Left lobe of liver (tissue), 2 donors: Measurements from ENCODE around the gene SOHLH2. TPM values are rescaled to one million over a fixed set of nuclear protein-coding genes. Genes with fewer than 3 reads are reported as not detected.

Source experiments
- ATAC-seq: fragments of 200-7000 bp; cut with Tn5 transposase; one replicate; pipeline ENCODE4 v1.9.1; 2020; ENCODE audit warnings: mild to moderate bottlenecking, moderate library complexity
- DNase-seq: peaks from one replicate; pipeline ENCODE4 v3.0.0-alpha.2; 2020; ENCODE audit warnings: low spot score
- total RNA-seq: library from RNA; stranded (reverse); gene quantifications from one replicate; pipeline ENCODE4 v1.2.1, GENCODE V29; 2021
- donor health status: DM: no; HTN: no; CAD: no; lungs with moderate emphysema.
- donor health status: DM: no; HTN: yes; CAD: no.

SOHLH2 gene, protein sequence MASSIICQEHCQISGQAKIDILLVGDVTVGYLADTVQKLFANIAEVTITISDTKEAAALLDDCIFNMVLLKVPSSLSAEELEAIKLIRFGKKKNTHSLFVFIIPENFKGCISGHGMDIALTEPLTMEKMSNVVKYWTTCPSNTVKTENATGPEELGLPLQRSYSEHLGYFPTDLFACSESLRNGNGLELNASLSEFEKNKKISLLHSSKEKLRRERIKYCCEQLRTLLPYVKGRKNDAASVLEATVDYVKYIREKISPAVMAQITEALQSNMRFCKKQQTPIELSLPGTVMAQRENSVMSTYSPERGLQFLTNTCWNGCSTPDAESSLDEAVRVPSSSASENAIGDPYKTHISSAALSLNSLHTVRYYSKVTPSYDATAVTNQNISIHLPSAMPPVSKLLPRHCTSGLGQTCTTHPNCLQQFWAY
- total RNA-seq: not detected

DNA sequence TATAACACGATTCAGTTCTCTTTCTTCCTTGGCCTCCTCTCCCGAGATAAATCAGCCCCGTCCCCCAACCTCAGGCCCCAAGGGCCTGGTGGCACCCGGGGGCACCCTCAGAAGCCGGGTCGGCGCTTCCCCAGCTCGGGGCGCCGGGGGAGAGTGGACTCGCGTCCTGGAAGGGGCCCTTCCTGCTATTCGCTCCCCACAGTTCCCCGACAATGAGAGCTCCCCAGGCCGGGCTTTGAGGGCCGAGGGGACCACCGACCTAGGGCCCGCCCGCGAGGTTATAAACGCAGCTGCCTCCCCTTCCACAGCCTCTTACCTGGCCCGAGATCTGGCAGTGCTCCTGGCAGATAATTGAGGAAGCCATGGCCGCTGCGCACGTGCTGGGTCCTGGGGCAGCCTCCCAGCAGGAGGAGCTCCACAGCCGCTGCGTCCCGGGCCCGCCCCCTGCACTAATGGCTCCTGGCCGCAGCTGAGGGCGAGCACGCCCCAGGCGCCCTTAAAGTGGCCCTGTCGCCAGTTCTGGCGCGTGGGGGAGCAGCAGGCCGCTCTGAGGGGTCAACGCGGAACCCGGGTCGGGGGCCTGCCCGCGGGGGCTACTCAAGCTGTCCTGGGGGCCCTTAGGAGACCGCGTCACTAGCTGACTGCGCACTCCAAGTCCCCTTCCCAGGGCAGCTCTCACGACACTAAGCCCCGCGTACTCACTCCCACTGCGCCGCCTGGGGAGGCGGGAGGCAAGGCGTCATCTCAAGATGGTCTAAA, at the start of gene SOHLH2:
Gene SOHLH2 (minus strand): TSS at position 394 of the 759 bp plus-strand sequence. CDS start 30 bp downstream, at position 364.
- no peak for DNase-seq
- ATAC-seq: no peak

DNA sequence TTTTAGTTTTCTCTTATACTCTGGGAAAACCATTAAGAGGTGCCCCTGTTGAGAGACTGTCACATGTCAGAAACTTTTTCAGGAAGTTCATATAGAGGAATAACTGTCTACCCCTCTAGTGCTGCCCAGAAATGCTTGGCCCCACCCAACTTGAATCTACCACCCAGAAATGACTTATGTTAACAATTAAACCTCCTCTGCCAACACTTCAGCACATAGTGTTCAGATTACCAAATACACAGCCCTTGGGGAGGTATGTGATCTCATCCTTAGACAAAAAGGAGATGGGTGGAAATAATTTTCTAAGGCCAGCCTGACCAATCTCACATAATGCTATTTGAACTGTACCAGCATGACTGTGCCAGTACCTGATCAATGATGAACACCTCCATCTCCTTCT, 47.6 kb upstream of the SOHLH2 start:
- DNase-seq (no peak), ATAC-seq (no peak)

DNA sequence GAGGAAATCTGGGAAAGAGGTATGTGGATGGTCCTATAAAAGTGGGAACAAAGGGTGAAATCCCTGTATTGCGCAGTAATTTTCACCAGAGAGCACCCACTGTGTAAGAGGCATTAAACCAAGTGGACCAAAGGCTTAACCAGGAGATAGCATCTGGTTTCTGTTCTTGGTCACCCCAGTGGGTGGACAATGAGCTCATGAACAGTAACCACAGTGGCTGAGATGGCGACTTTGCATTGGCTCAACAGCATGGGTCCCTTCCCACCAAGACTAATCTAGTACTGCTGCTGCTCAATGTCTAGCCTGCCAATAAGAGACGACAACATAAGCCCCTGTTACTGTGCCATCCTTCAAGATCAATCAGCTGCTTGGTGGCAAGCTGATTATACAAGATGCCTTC, 46.7 kb upstream of the SOHLH2 start:
- no peak for ATAC-seq
- no peak for DNase-seq

DNA sequence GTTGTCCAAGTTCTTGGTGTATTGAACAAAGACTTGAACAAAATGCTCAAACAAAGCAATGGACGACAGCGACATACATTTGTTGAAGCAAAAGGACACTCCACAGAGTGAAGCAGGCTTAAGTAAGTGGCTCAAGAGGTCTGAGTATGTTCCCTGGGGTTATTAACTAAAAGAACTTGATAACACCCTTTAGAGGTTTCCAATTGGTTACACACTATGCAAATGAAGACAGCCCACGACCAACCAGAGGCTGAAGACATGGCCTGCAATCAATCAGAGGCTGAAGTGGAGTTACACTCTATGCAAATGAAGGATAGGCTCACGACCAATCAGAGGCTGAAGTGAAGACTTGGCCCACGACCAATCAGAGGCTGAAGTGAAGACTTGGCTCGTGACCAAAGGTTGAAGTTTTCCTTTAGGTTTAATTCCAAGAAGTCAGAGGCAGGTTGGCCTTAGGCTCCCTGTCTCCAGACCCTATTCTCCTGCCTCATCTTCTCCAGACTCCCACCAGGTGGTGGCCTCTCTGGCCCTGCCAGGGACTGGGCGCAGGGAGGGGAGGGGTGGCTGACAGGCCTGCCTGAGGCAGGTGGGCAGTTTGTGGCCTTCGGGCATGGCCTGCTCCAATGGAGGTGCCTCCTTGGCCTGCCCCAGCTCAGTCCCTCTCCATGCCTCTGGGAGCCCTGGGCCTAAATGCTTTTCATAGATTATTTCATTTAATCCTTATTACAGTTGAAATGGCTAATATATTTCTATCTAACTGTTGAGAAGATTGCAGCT, 45.2 kb upstream of the SOHLH2 start:
- no peak for DNase-seq
- no peak for ATAC-seq

DNA sequence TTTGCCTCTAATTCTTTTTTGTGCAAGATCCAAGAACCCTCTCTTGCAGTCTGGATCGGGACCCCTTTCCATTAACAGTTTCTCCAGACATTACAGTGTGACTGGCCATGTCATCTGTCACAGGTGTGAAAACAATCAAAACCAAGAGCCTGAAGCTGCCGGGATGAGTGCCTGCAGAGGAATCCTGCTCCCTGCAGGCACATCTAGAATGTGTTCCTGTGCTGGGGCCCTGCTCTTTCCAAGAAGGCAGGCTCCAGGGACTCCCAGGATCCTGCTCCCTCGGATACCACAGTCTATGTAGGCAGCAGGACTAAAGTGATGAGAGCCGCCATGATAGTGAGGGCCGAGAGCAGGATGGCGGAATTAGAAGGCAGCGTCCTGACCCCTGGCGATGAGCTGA, 44.5 kb upstream of the SOHLH2 start:
- ATAC-seq (no peak), DNase-seq (no peak)

DNA sequence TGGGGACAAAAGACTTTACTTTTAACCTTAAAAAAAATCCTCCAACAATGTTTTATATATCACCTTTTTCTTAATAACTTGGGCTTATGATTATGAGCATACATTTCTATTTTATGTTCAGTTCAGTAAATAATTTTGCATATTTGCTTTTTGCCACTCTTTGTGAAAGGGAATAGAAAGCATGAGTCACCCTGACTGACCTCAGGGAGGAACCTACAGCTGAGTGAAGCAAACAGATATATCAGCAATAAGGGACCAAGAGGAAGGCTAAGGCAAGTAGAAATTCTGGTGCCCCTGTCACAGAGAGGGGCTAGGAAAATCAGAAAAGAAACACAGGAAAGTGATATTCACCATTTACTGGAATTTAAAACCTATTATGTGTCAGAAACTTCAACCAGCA, 37.2 kb upstream of the SOHLH2 start:
- ATAC-seq: no peak

DNA sequence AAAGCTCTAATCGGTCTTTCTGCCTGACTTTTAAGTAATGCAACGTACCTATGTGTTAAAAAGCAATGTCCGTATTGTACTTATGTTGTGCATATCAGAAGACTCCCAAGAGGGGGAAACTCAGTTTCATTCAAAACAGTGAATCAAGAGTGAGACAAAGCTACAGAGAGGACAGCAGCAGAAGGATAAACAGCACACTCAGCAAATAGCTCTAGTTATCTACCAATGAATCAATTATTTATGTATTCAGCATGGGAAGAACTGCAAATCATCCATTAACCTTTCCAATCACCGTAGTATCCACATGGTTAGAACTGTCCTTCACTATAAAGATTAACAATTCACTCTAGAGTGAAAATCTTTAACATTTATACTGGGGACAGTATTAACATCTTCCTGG, 36.7 kb upstream of the SOHLH2 start:
- DNase-seq (no peak), ATAC-seq (no peak)

More for the DNA sequence above, 37.2 kb upstream of the SOHLH2 start:
- no peak for DNase-seq

DNA sequence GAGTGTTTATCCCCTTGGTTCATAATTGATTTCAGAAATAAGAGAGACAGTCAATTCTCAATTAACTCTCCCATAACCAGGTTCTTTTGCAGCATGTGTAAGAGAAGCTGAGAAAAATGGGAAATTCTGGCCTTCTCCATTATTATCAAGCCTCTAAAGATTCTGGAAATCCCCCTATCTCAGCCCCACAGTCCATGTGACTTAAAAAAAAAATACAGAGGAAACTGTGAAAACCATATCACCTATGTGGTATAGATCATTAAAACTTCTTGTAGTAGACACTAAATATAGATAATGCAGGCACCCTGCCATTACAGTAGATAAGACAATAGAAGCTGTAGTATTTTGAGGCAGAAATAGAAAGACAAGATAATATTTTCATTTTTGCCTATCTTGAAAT, 34.3 kb upstream of the SOHLH2 start:
- DNase-seq: no peak
- no peak for ATAC-seq

DNA sequence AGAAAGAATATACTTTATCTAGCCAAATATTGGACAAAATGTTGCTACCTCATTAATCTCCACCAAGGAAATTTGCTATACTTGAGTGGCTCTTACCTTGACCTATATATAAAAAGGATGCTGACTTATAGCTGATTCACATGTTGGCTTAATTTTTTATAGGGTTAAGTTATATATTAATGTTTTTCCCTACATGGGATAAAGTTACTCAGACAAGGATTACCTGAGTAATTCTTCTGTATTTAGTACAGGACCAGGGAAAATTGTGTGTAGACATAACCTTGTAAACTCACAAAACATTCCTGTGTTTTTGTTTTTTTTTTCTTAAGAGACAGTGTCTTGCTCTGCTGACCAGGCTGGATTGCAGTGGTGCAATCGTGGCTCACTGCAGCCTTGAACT, 30.6 kb upstream of the SOHLH2 start:
- no peak for DNase-seq
- no peak for ATAC-seq

DNA sequence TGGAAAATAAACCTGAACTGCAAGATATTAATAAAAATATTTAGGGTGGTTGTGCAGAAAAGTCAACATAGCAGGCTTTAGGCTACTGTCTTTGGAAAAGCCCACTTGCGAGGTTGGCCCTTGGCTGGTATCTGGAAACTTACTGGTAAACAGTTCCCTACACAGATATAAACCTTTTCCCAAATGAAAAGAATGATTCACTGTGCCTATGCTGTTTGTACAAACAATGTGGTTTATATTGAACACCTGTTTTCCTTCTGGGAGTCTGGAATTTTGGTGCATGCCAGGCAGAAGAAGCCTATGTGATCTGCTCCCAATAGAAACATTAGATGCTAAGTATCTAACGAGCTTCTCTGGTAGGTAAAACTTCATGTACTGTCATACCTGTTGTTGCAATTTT, 29.7 kb upstream of the SOHLH2 start:
- no peak for ATAC-seq
- no peak for DNase-seq

DNA sequence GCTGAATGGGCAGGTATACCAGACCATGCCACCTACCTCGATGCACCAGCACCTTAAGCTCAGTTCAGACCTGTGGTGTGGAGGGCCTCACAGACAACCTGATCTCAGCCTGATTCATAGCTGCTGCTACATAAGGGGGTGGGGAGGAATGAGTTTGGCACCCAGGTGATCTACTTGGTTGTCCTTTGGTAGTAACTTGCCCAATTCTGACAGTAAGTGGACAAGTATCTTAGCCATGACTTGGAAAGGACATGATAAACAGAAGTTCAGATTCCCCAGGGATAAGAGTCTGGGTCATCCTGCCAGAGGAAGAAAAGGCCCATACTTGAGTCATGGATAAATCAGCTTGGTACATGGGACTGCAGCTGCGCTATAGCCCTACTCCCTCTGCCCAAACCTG, 28.4 kb upstream of the SOHLH2 start:
- ATAC-seq (no peak), DNase-seq (no peak)

DNA sequence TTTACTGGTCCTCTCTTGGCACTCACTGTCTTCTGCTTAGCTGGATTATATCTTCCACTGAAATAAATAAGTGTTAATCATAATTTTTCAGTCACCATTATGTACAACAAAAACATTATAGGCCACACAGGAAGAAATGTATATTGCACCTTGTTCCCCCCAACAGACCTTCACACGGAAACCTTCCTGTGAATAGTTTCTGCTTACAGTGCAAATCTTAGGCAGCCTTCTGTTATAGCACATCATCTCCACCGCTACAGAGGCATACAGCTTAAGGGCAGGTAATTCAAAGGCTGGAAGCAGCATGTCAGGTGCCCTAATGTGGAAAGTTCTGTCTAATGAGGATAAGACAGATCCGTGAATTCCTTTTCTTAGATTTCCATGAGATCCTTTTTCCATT, 16.9 kb upstream of the SOHLH2 start:
- ATAC-seq (no peak), DNase-seq (no peak)

DNA sequence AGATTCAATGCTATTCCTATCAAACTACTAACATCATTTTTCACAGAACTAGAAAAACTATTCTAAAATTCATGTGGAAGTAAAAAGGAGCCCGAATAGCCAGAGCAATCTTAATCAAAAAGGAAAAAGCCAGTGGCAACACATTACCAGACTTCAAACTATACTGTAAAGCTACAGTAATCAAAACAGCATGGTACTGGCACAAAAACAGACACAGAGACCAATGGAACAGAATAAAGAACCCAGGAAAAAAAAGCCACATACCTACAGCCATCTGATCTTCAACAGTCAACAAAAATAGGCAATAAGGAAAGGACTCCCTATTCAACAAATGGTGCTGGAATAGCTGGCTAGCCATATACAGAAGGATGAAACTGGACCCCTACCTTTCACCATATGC, 10.4 kb upstream of the SOHLH2 start:
- DNase-seq: no peak
- no peak for ATAC-seq

DNA sequence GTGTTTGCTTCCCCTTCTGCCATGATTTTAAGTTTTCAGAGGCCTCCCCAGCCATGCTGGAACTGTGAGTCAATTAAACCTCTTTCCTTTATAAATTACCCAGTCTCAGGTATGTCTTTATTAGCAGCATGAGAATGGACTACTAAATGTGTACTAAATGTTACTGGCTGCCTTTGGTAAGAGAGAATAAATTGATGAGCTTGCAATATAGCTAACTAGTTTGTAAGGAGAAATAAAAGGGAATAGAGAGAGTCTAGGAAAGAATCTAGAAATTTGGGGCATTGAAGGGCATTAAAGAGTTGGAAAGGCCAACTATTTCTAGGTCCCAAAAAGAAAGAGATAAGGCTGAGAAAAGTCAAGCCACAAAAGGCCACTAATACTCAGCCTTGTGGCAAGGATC, 5.5 kb upstream of the SOHLH2 start:
- DNase-seq (no peak), ATAC-seq (no peak)

DNA sequence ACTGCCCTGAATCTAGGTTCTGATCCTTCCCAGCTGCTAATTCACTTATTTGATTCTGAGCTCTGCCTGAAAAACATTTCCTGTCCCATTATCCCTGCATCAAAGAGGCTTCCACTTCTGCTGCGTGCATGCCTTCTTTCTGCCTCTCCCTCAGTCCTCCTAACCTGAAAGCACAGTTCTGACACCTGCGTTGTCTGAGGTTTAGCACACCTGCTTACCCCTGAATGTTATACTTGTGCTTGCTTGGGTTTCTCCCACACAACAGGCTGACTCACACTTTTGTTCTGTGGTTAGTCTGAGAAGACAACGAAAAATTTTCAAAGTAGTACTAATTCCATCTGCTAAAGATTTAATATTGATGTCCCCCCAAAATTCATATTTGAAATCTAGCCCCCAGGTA, 3.1 kb upstream of the SOHLH2 start:
- DNase-seq: no peak

DNA sequence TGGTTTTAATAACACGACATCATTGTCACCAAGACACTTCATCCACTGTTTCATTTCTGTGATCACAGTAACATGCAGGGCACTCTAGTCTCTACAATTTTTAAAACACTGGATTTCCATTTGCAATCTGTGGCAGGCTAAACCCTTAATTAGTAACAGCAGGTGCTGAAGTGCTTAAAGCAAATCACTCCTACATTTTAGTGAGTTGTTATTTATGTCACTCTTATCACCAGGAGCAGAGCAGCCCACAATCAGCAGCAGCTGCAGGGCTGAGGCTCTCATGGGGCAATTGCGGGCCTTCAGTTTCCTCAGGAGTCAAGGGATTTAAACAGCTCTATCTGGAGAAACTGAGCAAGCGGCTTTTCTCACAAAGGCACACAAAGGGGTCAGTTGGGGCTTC, 1.6 kb downstream of the SOHLH2 start:
- no peak for DNase-seq
- ATAC-seq: no peak

More for the DNA sequence above, 3.1 kb upstream of the SOHLH2 start:
- ATAC-seq: no peak

DNA sequence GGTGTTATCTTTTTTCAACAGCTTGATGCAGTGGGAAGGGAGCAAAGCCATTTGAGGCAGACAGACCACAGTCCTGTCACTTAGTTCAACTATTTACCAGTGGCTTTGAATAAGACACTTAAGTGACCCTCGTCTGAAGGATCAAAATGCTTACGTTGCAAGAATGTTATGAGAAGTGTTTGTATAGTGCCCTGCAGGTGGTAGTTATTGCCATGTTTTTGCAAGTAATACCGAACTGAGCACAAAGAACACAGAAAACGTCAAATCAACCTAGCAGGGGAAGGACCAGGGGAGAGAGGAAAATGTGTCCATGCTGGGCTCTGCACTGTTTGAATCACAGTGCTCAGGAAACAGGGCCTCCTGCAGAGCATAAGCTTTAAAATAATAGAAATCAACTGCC, 2.8 kb downstream of the SOHLH2 start:
- ATAC-seq: no peak

DNA sequence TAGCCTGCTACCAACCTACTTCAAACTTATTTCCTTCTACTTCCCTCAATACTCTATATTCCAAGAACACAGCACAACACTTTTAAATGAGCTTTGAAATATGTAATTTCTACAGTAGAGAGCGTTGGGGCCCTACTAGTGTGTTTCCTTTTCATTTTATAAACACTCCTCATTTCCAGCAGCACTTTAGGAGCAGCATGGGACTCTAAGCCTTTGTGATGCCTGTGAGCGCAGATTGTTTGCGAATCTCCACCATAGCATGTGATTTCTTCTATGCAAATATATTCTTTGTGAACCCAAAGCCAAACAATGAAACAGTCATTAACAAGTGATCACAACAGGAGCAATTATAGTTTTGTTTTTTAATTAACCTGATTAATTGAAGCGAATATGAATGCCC, 3.6 kb downstream of the SOHLH2 start:
- ATAC-seq (no peak), DNase-seq (no peak)

More for the DNA sequence above, 2.8 kb downstream of the SOHLH2 start:
- no peak for DNase-seq

DNA sequence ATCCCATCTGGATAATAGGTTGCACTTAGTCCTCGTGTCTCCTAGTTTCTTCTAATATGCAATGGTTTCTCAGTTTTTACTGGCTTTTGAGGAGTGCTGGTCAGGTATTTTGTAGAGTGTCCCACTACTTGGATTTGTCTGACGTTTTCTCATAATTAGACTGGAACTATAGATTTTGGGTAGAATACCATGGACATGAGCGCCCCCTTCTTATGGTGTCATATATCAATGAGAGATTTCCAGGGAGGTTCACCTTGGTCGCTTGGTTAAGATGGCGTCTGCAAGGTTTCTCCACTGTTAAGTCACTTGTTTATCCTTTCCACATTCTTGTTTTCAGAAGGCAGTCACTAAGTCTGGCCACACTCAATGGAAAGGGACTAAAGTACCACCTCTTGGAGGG, 6.7 kb downstream of the SOHLH2 start:
- ATAC-seq (no peak), DNase-seq (no peak)

DNA sequence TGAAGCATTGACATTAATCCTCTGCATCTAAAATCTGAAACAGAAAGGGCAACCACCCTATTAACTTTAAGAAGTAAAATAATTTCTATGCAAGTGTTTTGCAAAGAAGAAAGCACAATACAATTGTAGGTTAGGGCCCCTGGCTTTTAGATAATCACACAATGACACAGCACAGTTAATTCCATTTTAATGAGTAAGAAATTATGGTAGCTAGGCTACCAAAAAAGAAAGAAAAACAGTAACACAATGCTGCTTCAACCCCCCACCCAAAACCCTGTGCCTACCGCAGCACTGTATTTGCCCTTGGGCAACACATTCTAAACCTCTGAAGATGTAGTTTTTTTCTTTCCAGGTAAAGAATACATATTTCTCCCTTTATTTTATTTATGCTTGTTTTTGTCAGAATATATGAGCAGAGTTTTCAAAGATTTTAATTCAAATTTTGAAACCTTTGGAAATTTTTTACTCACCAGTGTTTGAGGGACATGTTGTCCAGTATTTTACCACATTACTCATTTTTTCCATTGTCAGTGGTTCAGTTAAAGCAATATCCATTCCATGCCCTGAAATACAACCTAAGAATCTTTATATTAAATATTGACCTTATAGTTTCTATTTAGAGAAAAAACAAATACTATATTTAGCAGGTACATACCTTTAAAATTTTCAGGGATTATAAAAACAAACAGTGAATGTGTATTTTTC, 21.1 kb downstream of the SOHLH2 start:
- ATAC-seq: no peak
- DNase-seq: no peak

DNA sequence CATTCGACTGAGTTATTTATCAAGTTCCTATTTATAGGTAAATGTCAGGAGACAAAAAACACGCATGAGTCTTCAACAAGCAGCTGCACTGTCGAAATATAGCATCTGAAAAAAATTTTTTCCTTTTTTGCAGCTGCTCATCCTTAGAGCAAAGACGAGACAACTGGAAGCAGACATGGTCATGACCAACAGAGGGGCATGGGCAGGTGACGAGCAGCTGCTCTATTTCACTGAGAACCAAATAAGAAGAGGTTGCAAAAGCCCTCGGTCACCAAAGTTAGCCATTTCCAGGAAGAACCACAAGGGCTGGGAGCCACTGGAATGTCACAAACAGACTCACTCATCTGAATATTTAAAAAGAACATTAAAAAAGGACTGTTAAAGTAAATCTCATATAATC, 22.2 kb downstream of the SOHLH2 start:
- DNase-seq: no peak
- no peak for ATAC-seq
